HEK293 (cell line): ENCODE measurements around the gene RTBDN.

Experiments
- GFI1B ChIP-seq: fragments of 450-650 bp; formaldehyde crosslinking; IDR thresholded peaks from 2 replicates; pipeline ENCODE4 v1.5.1; 2016; ENCODE audit warnings: missing biosample characterization, missing genetic modification characterization
- PRDM1 ChIP-seq: fragments of 450-650 bp; formaldehyde crosslinking; IDR thresholded peaks from 2 replicates; pipeline ENCODE4; 2016; ENCODE audit warnings: missing biosample characterization, missing genetic modification characterization
- SCRT1 ChIP-seq: fragments of 450-650 bp; formaldehyde crosslinking; IDR thresholded peaks from 2 replicates; pipeline ENCODE4 v1.5.1; 2016; ENCODE audit warnings: missing biosample characterization, missing genetic modification characterization, borderline replicate concordance
- ZIC2 ChIP-seq: fragments of 450-650 bp; formaldehyde crosslinking; IDR thresholded peaks from 2 replicates; pipeline ENCODE4 v1.5.1; 2016; ENCODE audit warnings: missing biosample characterization, missing genetic modification characterization
- ZNF140 ChIP-seq: fragments of 450-650 bp; formaldehyde crosslinking; IDR thresholded peaks from 2 replicates; pipeline ENCODE4 v1.5.1; 2016; ENCODE audit warnings: missing biosample characterization, missing genetic modification characterization
- ZNF174 ChIP-seq: fragments of 450-650 bp; formaldehyde crosslinking; IDR thresholded peaks from 2 replicates; pipeline ENCODE4 v1.5.0; 2017; ENCODE audit warnings: missing biosample characterization, mild to moderate bottlenecking, missing genetic modification characterization
- ZNF184 ChIP-seq: fragments of 450-650 bp; IDR thresholded peaks from 2 replicates; pipeline ENCODE4 v1.5.1; 2018; ENCODE audit warnings: missing biosample characterization, mild to moderate bottlenecking, missing genetic modification characterization
- ZNF202 ChIP-seq: fragments of 450-650 bp; formaldehyde crosslinking; IDR thresholded peaks from 2 replicates; pipeline ENCODE4 v1.5.1; 2016; ENCODE audit warnings: missing biosample characterization, missing genetic modification characterization, borderline replicate concordance
- ZNF223 ChIP-seq: fragments of 450-650 bp; formaldehyde crosslinking; IDR thresholded peaks from 2 replicates; pipeline ENCODE4 v1.5.1; 2016; ENCODE audit warnings: missing biosample characterization, missing genetic modification characterization
- ZNF266 ChIP-seq: fragments of 450-650 bp; formaldehyde crosslinking; IDR thresholded peaks from 2 replicates; pipeline ENCODE4 v1.5.1; 2016; ENCODE audit warnings: missing biosample characterization, missing genetic modification characterization, low read depth
- ZNF274 ChIP-seq, 2 experiments: fragments of 200-500 bp in 1 of 2; fragments of 450-650 bp in 1 of 2; sonication (Bioruptor generic) in 1 of 2; formaldehyde crosslinking in 1 of 2; IDR thresholded peaks; 2 replicates each; pipeline versions ENCODE4 v1.5.1 to v1.6.1; 2014 to 2016; ENCODE audit warnings: borderline replicate concordance in 1 of 2, inconsistent platforms in 1 of 2, low read length in 1 of 2, missing biosample characterization in 1 of 2, missing genetic modification characterization in 1 of 2
- ZNF324 ChIP-seq: fragments of 450-650 bp; formaldehyde crosslinking; IDR thresholded peaks from 2 replicates; pipeline ENCODE4 v1.5.1; 2016; ENCODE audit warnings: missing biosample characterization, missing genetic modification characterization
- ZNF335 ChIP-seq: fragments of 450-650 bp; formaldehyde crosslinking; conservative IDR thresholded peaks from 2 replicates; pipeline ENCODE4 v1.5.1; 2016; ENCODE audit warnings: missing biosample characterization, missing genetic modification characterization
- ZNF350 ChIP-seq: fragments of 450-650 bp; formaldehyde crosslinking; IDR thresholded peaks from 2 replicates; pipeline ENCODE4 v1.5.0; 2017; ENCODE audit warnings: missing biosample characterization, mild to moderate bottlenecking, missing genetic modification characterization
- ZNF510 ChIP-seq: fragments of 450-650 bp; formaldehyde crosslinking; IDR thresholded peaks from 2 replicates; pipeline ENCODE4 v1.5.1; 2018; ENCODE audit warnings: mild to moderate bottlenecking, missing genetic modification characterization, missing biosample characterization; ENCODE audit not compliant: insufficient replicate concordance
- ZNF530 ChIP-seq: fragments of 450-650 bp; formaldehyde crosslinking; IDR thresholded peaks from 2 replicates; pipeline ENCODE4 v1.5.1; 2016; ENCODE audit warnings: low read depth, missing biosample characterization, missing genetic modification characterization
- ZNF571 ChIP-seq: fragments of 450-650 bp; formaldehyde crosslinking; IDR thresholded peaks from 2 replicates; pipeline ENCODE4 v1.5.0; 2017; ENCODE audit warnings: missing biosample characterization, missing genetic modification characterization
- ZNF645 ChIP-seq: fragments of 450-650 bp; formaldehyde crosslinking; IDR thresholded peaks from 2 replicates; pipeline ENCODE4; 2016; ENCODE audit warnings: missing biosample characterization, missing genetic modification characterization
- ZSCAN5A ChIP-seq: fragments of 450-650 bp; formaldehyde crosslinking; IDR thresholded peaks from 2 replicates; pipeline ENCODE4 v1.5.1; 2016; ENCODE audit warnings: missing biosample characterization, missing genetic modification characterization
- TF ChIP-seq, protein P1 (sequence below): fragments of 450-650 bp; formaldehyde crosslinking; IDR thresholded peaks from 2 replicates; pipeline ENCODE4 v1.5.0; 2017; ENCODE audit warnings: missing biosample characterization, missing genetic modification characterization, borderline replicate concordance
- TF ChIP-seq, protein P2 (sequence below): fragments of 450-650 bp; formaldehyde crosslinking; IDR thresholded peaks from 2 replicates; pipeline ENCODE4 v1.5.1; 2017; ENCODE audit warnings: missing biosample characterization, missing genetic modification characterization
- TF ChIP-seq, protein P3 (sequence below): fragments of 450-650 bp; formaldehyde crosslinking; IDR thresholded peaks from 2 replicates; pipeline ENCODE4 v1.5.1; 2017; ENCODE audit warnings: missing biosample characterization, missing genetic modification characterization
- TF ChIP-seq, protein P4 (sequence below): fragments of 450-650 bp; formaldehyde crosslinking; IDR thresholded peaks from 2 replicates; pipeline ENCODE4 v1.5.1; 2016; ENCODE audit warnings: missing biosample characterization, missing genetic modification characterization
- TF ChIP-seq, protein P5 (sequence below): IDR thresholded peaks from 2 replicates; pipeline ENCODE4 v1.6.1; 2011; ENCODE audit warnings: mild to moderate bottlenecking, low read depth, low read length, borderline replicate concordance
- TF ChIP-seq, protein P6 (sequence below): fragments of 450-650 bp; formaldehyde crosslinking; IDR thresholded peaks from 2 replicates; pipeline ENCODE4 v1.5.1; 2016; ENCODE audit warnings: missing biosample characterization, missing genetic modification characterization

Gene RTBDN

DNA sequence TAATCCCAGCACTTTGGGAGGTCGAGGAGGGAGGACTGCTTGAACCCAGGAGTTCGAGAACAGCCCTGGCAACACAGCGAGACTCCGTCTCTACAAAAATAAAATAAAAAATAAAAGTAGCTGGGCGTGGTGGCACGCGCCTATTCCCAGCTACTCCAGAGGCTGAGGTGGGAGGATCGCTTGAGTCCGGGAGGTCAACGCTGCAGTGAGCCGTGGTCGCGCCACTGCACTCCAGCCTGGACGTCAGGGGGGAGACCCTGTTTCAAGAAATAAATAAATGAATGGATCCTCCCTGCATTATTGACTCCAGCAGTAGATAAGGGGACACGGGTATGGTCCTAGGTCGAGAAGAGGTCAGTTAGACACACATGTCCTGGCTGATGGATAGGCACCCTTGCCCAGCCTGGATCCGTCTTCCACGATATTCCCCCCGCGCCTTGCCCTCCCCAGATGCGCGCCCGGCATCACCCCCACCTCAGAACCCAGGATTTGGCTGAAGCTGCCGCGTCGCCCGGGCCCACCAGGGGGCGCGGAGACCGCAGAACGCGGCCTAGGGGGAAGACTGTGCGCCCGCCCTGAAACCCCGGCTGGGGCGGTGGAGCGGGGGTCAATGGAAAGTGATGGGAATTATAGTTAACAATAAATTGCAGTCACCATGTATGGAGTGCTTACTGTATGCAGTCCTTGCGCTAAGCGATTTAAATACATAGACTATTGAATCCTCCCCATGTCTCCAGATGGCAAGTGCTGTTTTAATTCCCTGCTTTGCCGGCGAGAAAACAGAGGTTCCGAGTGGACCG, 57.0 kb downstream of the RTBDN start (continued):
- TF ChIP-seq ZNF223 (tag by site-specific recombination) (no peak), ZNF140 (tag by site-specific recombination) (no peak), ZIC2 (tag by site-specific recombination) (peak; percentile 38; the same call in 1 of the 2 replicates), PRDM1 (tag by site-specific recombination) (no peak), ZNF202 (tag by site-specific recombination) (no peak), ZNF645 (no peak), ZNF530 (tag by site-specific recombination) (no peak), SCRT1 (tag by site-specific recombination) (no peak), ZNF174 (no peak), ZNF324 (peak; percentile 55; the same call in 1 of the 2 replicates), ZNF350 (tag by site-specific recombination) (no peak), ZNF184 (tag by site-specific recombination) (peak; percentile 61; the same call in 1 of the 2 replicates), ZNF571 (tag by site-specific recombination) (no peak), ZNF266 (tag by site-specific recombination) (no peak), ZSCAN5A (tag by site-specific recombination) (no peak), ZNF335 (tag by site-specific recombination) (peak; percentile 75), GFI1B (no peak), ZNF510 (tag by site-specific recombination) (no peak), ZNF274 (IDR thresholded peaks at IDR 0.05; ENCODE audit: low read length) (no peak), ZNF274 (tag by site-specific recombination; IDR thresholded peaks at IDR 0.05; ENCODE audit: borderline replicate concordance) (no peak)
- TF ChIP-seq, protein P1, sequence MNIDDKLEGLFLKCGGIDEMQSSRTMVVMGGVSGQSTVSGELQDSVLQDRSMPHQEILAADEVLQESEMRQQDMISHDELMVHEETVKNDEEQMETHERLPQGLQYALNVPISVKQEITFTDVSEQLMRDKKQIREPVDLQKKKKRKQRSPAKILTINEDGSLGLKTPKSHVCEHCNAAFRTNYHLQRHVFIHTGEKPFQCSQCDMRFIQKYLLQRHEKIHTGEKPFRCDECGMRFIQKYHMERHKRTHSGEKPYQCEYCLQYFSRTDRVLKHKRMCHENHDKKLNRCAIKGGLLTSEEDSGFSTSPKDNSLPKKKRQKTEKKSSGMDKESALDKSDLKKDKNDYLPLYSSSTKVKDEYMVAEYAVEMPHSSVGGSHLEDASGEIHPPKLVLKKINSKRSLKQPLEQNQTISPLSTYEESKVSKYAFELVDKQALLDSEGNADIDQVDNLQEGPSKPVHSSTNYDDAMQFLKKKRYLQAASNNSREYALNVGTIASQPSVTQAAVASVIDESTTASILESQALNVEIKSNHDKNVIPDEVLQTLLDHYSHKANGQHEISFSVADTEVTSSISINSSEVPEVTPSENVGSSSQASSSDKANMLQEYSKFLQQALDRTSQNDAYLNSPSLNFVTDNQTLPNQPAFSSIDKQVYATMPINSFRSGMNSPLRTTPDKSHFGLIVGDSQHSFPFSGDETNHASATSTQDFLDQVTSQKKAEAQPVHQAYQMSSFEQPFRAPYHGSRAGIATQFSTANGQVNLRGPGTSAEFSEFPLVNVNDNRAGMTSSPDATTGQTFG, result no peak
- TF ChIP-seq, protein P2, sequence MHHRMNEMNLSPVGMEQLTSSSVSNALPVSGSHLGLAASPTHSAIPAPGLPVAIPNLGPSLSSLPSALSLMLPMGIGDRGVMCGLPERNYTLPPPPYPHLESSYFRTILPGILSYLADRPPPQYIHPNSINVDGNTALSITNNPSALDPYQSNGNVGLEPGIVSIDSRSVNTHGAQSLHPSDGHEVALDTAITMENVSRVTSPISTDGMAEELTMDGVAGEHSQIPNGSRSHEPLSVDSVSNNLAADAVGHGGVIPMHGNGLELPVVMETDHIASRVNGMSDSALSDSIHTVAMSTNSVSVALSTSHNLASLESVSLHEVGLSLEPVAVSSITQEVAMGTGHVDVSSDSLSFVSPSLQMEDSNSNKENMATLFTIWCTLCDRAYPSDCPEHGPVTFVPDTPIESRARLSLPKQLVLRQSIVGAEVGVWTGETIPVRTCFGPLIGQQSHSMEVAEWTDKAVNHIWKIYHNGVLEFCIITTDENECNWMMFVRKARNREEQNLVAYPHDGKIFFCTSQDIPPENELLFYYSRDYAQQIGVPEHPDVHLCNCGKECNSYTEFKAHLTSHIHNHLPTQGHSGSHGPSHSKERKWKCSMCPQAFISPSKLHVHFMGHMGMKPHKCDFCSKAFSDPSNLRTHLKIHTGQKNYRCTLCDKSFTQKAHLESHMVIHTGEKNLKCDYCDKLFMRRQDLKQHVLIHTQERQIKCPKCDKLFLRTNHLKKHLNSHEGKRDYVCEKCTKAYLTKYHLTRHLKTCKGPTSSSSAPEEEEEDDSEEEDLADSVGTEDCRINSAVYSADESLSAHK (tag by site-specific recombination), result 0 out of 2 replicates have a peak, but pooled peaks have one; percentile 51
- TF ChIP-seq, protein P3, sequence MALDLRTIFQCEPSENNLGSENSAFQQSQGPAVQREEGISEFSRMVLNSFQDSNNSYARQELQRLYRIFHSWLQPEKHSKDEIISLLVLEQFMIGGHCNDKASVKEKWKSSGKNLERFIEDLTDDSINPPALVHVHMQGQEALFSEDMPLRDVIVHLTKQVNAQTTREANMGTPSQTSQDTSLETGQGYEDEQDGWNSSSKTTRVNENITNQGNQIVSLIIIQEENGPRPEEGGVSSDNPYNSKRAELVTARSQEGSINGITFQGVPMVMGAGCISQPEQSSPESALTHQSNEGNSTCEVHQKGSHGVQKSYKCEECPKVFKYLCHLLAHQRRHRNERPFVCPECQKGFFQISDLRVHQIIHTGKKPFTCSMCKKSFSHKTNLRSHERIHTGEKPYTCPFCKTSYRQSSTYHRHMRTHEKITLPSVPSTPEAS, result no peak
- TF ChIP-seq, protein P4, sequence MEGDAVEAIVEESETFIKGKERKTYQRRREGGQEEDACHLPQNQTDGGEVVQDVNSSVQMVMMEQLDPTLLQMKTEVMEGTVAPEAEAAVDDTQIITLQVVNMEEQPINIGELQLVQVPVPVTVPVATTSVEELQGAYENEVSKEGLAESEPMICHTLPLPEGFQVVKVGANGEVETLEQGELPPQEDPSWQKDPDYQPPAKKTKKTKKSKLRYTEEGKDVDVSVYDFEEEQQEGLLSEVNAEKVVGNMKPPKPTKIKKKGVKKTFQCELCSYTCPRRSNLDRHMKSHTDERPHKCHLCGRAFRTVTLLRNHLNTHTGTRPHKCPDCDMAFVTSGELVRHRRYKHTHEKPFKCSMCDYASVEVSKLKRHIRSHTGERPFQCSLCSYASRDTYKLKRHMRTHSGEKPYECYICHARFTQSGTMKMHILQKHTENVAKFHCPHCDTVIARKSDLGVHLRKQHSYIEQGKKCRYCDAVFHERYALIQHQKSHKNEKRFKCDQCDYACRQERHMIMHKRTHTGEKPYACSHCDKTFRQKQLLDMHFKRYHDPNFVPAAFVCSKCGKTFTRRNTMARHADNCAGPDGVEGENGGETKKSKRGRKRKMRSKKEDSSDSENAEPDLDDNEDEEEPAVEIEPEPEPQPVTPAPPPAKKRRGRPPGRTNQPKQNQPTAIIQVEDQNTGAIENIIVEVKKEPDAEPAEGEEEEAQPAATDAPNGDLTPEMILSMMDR, result peak; percentile 81
- TF ChIP-seq, protein P5, sequence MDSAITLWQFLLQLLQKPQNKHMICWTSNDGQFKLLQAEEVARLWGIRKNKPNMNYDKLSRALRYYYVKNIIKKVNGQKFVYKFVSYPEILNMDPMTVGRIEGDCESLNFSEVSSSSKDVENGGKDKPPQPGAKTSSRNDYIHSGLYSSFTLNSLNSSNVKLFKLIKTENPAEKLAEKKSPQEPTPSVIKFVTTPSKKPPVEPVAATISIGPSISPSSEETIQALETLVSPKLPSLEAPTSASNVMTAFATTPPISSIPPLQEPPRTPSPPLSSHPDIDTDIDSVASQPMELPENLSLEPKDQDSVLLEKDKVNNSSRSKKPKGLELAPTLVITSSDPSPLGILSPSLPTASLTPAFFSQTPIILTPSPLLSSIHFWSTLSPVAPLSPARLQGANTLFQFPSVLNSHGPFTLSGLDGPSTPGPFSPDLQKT, result no peak
- TF ChIP-seq, protein P6, sequence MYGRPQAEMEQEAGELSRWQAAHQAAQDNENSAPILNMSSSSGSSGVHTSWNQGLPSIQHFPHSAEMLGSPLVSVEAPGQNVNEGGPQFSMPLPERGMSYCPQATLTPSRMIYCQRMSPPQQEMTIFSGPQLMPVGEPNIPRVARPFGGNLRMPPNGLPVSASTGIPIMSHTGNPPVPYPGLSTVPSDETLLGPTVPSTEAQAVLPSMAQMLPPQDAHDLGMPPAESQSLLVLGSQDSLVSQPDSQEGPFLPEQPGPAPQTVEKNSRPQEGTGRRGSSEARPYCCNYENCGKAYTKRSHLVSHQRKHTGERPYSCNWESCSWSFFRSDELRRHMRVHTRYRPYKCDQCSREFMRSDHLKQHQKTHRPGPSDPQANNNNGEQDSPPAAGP, result peak; percentile 48; the same call in 1 of the 2 replicates
